ENCODE results near the gene TYSND1. TPM values are rescaled to one million over a fixed set of nuclear protein-coding genes. Genes with fewer than 3 reads are reported as not detected.
"Not testable (repeated sequence)": the region's sequence is repeated elsewhere in the genome, so short reads cannot be mapped to it uniquely, and the experiment has no call there.

Gene TYSND1
- total RNA-seq, 1 donor from 2014 or later = 11.9 TPM

DNA sequence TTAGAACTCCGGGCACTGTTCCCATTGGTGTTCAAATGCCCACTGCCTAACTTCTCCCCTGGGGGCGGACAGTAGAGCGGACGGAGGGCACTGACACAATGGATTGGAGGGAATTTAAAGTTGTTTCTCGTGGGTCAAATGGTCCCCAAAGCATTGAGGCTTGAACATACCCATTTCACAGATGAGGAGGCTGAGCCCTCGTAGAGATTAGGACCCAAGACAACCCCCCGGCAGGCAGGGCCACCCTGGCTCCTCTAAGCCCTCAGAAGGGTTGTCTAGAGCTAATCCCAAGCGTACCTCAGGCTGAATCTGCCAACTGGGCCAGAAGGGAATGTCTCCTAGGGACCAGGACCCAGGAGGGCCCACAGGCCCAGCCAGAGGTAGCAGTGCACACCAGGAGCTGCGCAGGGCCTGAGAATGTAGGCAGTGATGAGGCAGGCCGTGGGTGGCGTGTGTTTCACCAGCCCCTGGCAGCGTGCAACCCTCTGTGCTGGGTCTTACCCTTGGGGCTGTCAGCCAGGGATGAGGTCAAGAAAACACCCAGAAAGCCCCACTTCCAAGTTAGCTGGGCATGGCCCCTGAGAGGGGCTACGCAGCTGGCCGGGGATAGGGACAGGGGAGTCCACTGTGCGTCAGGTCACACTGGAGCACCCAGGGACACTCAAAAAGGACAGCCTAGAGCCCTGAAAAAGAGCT is 19.7 kb downstream of the TYSND1 start:
- no peak for DNase-seq (ENCODE audit: low read depth)
- Histone ChIP-seq H3K27me3 (ENCODE audit: control insufficient read depth, insufficient read depth, low read length) (no peaks in the 10 kb centered on the region), H3K36me3 (ENCODE audit: control insufficient read depth, insufficient read depth, low read length) (no peaks in the 10 kb centered on the region), H3K4me3 (ENCODE audit: low read depth, low read length) (no peak overlapping the region)
- TF ChIP-seq, protein P1, sequence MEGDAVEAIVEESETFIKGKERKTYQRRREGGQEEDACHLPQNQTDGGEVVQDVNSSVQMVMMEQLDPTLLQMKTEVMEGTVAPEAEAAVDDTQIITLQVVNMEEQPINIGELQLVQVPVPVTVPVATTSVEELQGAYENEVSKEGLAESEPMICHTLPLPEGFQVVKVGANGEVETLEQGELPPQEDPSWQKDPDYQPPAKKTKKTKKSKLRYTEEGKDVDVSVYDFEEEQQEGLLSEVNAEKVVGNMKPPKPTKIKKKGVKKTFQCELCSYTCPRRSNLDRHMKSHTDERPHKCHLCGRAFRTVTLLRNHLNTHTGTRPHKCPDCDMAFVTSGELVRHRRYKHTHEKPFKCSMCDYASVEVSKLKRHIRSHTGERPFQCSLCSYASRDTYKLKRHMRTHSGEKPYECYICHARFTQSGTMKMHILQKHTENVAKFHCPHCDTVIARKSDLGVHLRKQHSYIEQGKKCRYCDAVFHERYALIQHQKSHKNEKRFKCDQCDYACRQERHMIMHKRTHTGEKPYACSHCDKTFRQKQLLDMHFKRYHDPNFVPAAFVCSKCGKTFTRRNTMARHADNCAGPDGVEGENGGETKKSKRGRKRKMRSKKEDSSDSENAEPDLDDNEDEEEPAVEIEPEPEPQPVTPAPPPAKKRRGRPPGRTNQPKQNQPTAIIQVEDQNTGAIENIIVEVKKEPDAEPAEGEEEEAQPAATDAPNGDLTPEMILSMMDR (IDR thresholded peaks at IDR 0.05; ENCODE audit: insufficient read depth, low read length, poor library complexity, severe bottlenecking) = no peak

DNA sequence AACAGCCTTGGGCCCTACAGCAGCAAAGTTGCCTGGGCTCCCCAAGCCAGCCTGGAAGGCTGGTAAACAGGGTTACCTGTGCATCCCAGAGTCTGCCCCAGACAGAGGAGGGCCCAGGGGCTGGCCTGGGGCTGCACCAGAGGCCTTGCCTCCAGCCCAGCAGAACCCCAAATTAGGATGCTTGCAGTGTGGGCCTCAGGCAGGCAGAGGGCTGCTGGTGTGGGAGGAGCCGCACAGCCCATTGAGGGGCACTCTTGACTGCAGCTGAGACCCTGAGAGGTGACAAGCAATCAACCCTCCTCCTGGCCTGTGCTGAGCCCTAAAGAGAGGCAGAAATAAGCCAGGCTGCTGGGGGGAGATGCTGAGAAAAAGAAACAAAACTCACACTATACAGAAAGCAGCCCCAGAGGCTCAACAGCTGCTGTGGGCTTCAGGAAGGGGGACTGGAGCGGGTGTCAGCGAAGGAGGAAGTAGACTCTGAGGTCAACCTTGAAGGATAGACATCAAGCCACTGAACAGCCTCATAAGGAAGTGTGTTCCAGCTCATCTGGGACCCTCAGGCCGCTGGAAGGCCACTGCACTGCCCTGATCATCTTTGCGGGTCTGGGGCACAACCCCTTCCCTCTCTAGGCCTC is 20.5 kb downstream of the TYSND1 start:
- H3K36me3 ChIP-seq (ENCODE audit: control insufficient read depth, insufficient read depth, low read length) = no peaks in the 10 kb centered on the region
- no peak overlapping the region for H3K4me3 ChIP-seq (ENCODE audit: low read depth, low read length)
- TF ChIP-seq, protein P1 (IDR thresholded peaks at IDR 0.05; ENCODE audit: insufficient read depth, low read length, poor library complexity, severe bottlenecking) = no peak
- DNase-seq (ENCODE audit: low read depth) = no peak
- H3K27me3 ChIP-seq (ENCODE audit: control insufficient read depth, insufficient read depth, low read length) = no peaks in the 10 kb centered on the region

DNA sequence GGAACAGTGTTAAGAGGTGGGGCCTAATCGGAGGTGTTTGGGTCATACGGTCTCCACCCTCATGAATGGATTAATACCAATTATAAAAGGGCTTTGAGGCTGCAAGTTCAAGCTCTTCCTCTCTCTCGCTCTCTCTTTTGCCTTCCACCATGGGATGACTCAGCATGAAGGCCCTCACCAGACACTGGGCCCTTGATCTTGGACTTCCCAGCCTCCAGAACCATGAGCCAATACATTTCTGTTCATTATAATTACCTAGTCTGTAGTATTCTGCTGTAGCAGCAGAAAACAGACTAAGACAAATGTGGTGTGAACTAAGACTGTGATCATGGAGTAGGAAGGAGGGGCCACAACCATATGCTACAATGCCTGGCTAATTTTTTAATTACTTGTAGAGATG is 21.6 kb downstream of the TYSND1 start:
- DNase-seq (ENCODE audit: low read depth) = no peak
- no peaks in the 10 kb centered on the region for H3K27me3 ChIP-seq (ENCODE audit: control insufficient read depth, insufficient read depth, low read length)
- H3K4me3 ChIP-seq (ENCODE audit: low read depth, low read length) = no peak overlapping the region
- TF ChIP-seq, protein P1 (IDR thresholded peaks at IDR 0.05; ENCODE audit: insufficient read depth, low read length, poor library complexity, severe bottlenecking) = no peak
- H3K36me3 ChIP-seq (ENCODE audit: control insufficient read depth, insufficient read depth, low read length) = no peaks in the 10 kb centered on the region

DNA sequence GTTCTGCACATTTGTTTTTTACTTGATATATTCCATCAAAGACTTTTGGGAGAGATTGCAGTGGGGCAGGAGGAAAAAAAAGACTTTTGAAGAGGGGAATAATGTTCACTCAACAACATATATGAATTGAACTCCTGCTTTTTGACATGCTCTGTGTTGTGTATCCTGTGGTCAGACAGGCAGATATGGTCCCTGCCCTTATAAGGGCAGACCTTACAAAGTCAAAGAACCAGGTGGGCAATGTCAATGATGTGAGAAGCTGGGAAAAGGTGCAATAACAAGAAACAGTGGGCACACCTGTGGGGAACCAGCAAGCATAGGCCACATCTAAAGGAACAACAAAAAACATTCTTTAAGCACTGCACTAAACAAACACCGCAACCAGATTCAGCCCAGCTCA is 22.1 kb downstream of the TYSND1 start:
- no peak for DNase-seq (ENCODE audit: low read depth)
- no peaks in the 10 kb centered on the region for H3K36me3 ChIP-seq (ENCODE audit: control insufficient read depth, insufficient read depth, low read length)
- H3K4me3 ChIP-seq (ENCODE audit: low read depth, low read length) = no peak overlapping the region
- no peaks in the 10 kb centered on the region for H3K27me3 ChIP-seq (ENCODE audit: control insufficient read depth, insufficient read depth, low read length)
- TF ChIP-seq, protein P1 (IDR thresholded peaks at IDR 0.05; ENCODE audit: insufficient read depth, low read length, poor library complexity, severe bottlenecking) = no peak

DNA sequence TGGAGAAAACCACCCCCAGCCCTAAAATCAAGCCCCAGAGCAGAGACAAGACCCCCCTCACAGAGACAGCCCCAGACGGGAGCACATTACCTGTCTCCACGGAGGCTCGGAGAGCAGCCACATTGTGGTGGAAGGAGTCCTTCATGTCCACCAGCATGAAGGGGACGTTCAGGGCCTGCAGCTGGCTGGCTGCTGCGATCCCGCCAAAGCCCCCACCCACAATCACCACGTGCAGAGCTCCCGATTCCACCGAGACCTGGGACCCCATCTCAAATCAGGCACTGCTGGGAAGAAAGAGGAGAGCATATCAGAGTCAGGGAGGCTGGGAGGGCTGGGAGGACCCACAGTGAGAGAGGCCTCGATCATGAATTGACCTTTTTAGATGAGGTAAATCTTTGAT is 22.7 kb downstream of the TYSND1 start:
- DNase-seq (ENCODE audit: low read depth) = no peak
- H3K4me3 ChIP-seq (ENCODE audit: low read depth, low read length) = no peak overlapping the region
- H3K27me3 ChIP-seq (ENCODE audit: control insufficient read depth, insufficient read depth, low read length) = no peaks in the 10 kb centered on the region
- TF ChIP-seq, protein P1 (IDR thresholded peaks at IDR 0.05; ENCODE audit: insufficient read depth, low read length, poor library complexity, severe bottlenecking) = no peak
- H3K36me3 ChIP-seq (ENCODE audit: control insufficient read depth, insufficient read depth, low read length) = no peaks in the 10 kb centered on the region

DNA sequence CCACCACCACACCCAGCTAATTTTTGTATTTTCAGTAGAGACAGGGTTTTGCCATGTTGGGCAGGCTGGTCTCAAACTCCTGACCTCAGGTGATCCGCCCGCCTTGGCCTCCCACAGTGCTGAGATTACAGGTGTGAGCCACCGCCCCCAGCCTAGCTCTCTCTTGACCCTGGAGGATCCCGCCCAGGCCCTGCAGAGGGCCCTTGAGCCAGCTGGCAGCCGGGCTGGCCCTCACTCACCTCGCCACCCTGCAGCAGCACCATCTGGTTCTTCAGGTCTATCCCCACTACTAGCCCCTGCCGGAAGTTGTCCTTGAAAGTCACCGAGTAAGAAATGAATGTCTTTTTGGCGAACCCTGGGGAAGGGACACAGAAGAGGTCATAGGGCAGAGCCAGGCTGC is 23.3 kb downstream of the TYSND1 start:
- H3K36me3 ChIP-seq (ENCODE audit: control insufficient read depth, insufficient read depth, low read length); H3K27me3 ChIP-seq (ENCODE audit: control insufficient read depth, insufficient read depth, low read length); DNase-seq (ENCODE audit: low read depth); H3K4me3 ChIP-seq (ENCODE audit: low read depth, low read length): not testable (repeated sequence)

Measured in kidney epithelial cell (primary cell).